Endodermal cell (in vitro differentiated cells): ENCODE results near the gene GNMT. TPM values are rescaled to one million over a fixed set of nuclear protein-coding genes. Genes with fewer than 3 reads are reported as not detected.
"Not testable (repeated sequence)": the region's sequence is repeated elsewhere in the genome, so short reads cannot be mapped to it uniquely, and the experiment has no call there.

Experiments
- DNase-seq: peaks from one replicate; pipeline ENCODE4 v3.0.0-alpha.2; 2017
- H3K27ac ChIP-seq: 2 replicates; pipeline ENCODE4 v1.5.1; 2013; ENCODE audit warnings: mild to moderate bottlenecking, low read depth, low read length, moderate library complexity
- H3K27me3 ChIP-seq: 2 replicates; pipeline ENCODE4 v1.6.1; 2013; ENCODE audit warnings: mild to moderate bottlenecking, low read length, moderate library complexity; ENCODE audit not compliant: insufficient read depth, control insufficient read depth, poor library complexity, severe bottlenecking
- H3K36me3 ChIP-seq: 2 replicates; pipeline ENCODE4 v1.7.0; 2013; ENCODE audit warnings: mild to moderate bottlenecking, low read length, moderate library complexity; ENCODE audit not compliant: control insufficient read depth, insufficient read depth
- H3K4me1 ChIP-seq: one replicate; pipeline ENCODE4 v1.7.0; 2013; ENCODE audit warnings: low read length; ENCODE audit not compliant: control insufficient read depth, insufficient read depth
- H3K4me3 ChIP-seq: 2 replicates; pipeline ENCODE4 v1.5.1; 2013; ENCODE audit warnings: mild to moderate bottlenecking, low read length, moderate library complexity
- H3K9ac ChIP-seq: 2 replicates; pipeline ENCODE4 v1.6.1; 2013; ENCODE audit warnings: mild to moderate bottlenecking, low read length, moderate library complexity; ENCODE audit not compliant: poor library complexity, severe bottlenecking; ENCODE audit errors: extremely low read depth
- H3K9me3 ChIP-seq: 2 replicates; pipeline ENCODE4 v1.6.1; 2013; ENCODE audit warnings: mild to moderate bottlenecking, low read length, moderate library complexity; ENCODE audit not compliant: control insufficient read depth
- H3K27ac Mint-ChIP-seq: 2 replicates; pipeline ENCODE4 v1.8.0; 2020; ENCODE audit warnings: mixed read lengths
- H3K27me3 Mint-ChIP-seq: 2 replicates; pipeline ENCODE4 v1.8.0; 2021; ENCODE audit warnings: mild to moderate bottlenecking, mixed read lengths; ENCODE audit not compliant: insufficient read depth
- H3K36me3 Mint-ChIP-seq: 2 replicates; pipeline ENCODE4 v1.8.0; 2020; ENCODE audit warnings: low read depth, mixed read lengths
- H3K4me1 Mint-ChIP-seq: 2 replicates; pipeline ENCODE4 v1.8.0; 2020; ENCODE audit warnings: mixed read lengths
- H3K4me3 Mint-ChIP-seq: 2 replicates; pipeline ENCODE4 v1.8.0; 2020; ENCODE audit warnings: mild to moderate bottlenecking, moderate library complexity, mixed read lengths
- H3K9me3 Mint-ChIP-seq: 2 replicates; pipeline ENCODE4 v1.8.0; 2020; ENCODE audit warnings: mild to moderate bottlenecking, mixed read lengths
- CTCF ChIP-seq: fragments of 200-600 bp; sonication (generic); conservative IDR thresholded peaks from 2 replicates; pipeline ENCODE4 v1.5.0; 2021; ENCODE audit warnings: antibody characterized with exemption, mild to moderate bottlenecking
- WGBS, 2 experiments: methylation state at CpG; one replicate each; pipeline versions ENCODE4 v1.1.5 to v1.1.7; 2013; ENCODE audit warnings: missing lambda C conversion rate in 2 of 2, mixed read lengths in 1 of 2; ENCODE audit not compliant: insufficient coverage in 1 of 2, insufficient read length in 1 of 2; 5-methylcytosine and 5-hydroxymethylcytosine counted together
- total RNA-seq, 2 donors: library from RNA; stranded (reverse); fragmentation: NEBNext Ultra II Directional in 1 of 2; extraction: Animal tissue kit (Norgen Biotek cat#: 25700) in 1 of 2; gene quantifications; 2 replicates in 1 of 2; 3 replicates in 1 of 2; pipeline ENCODE4 v1.2.1, GENCODE V29; 2021

GNMT gene
- total RNA-seq, 2 donors from 2014 or later = 0.75 to 0.84 TPM

- H3K27ac ChIP-seq = no peak overlapping the region
- Mint-ChIP-seq H3K4me3 (no peak overlapping the region), H3K9me3 (no peaks in the 10 kb centered on the region), H3K36me3 (peaks cover 63% of the 10 kb centered on the region), H3K27me3 (no peaks in the 10 kb centered on the region), H3K4me1 (no peaks in the 10 kb centered on the region), H3K27ac (no peak overlapping the region)
- WGBS, 2 experiments = 93 to 100% methylated on average over 2 to 6 of the region's 6 CpGs
- no peak for DNase-seq
- H3K27me3 ChIP-seq = no peaks in the 10 kb centered on the region
- no peak for TF ChIP-seq CTCF
- H3K4me3 ChIP-seq = no peak overlapping the region
- H3K36me3 ChIP-seq = peaks cover 50% of the 10 kb centered on the region
- H3K9ac ChIP-seq = no peak overlapping the region
- H3K4me1 ChIP-seq = no peaks in the 10 kb centered on the region
- H3K9me3 ChIP-seq = no peaks in the 10 kb centered on the region
Observed at GRCh38 chr6:42940493-42941045, 20.0 kb upstream of the GNMT start.

- WGBS, 2 experiments = 98 to 100% methylated on average over 4 to 5 of the region's 5 CpGs
- not testable (repeated sequence) for H3K27me3 Mint-ChIP-seq, H3K9me3 ChIP-seq, H3K27me3 ChIP-seq, H3K4me1 ChIP-seq, H3K4me1 Mint-ChIP-seq, H3K27ac Mint-ChIP-seq, H3K4me3 ChIP-seq, H3K9ac ChIP-seq, H3K9me3 Mint-ChIP-seq, H3K27ac ChIP-seq, H3K4me3 Mint-ChIP-seq, DNase-seq
- H3K36me3 ChIP-seq = peaks cover 42% of the 10 kb centered on the region
- peaks cover 59% of the 10 kb centered on the region for H3K36me3 Mint-ChIP-seq
Observed at GRCh38 chr6:42941356-42941755, 19.2 kb upstream of the GNMT start.

- Histone ChIP-seq H3K36me3 (peaks cover 32% of the 10 kb centered on the region), H3K4me1 (no peaks in the 10 kb centered on the region), H3K9me3 (no peaks in the 10 kb centered on the region), H3K9ac (no peak overlapping the region), H3K27ac (no peak overlapping the region), H3K4me3 (no peak overlapping the region), H3K27me3 (no peaks in the 10 kb centered on the region)
- Mint-ChIP-seq H3K27ac (no peak overlapping the region), H3K4me1 (no peaks in the 10 kb centered on the region), H3K9me3 (no peaks in the 10 kb centered on the region), H3K36me3 (peaks cover 49% of the 10 kb centered on the region), H3K4me3 (no peak overlapping the region), H3K27me3 (no peaks in the 10 kb centered on the region)
- DNase-seq = no peak
- no peak for TF ChIP-seq CTCF
- 94 to 95% methylated on average over 2 to 7 of the region's 7 CpGs for WGBS, 2 experiments
Observed at GRCh38 chr6:42942444-42942843, 18.1 kb upstream of the GNMT start.

GRCh38 chr6:42947950-42948349 lies 12.6 kb upstream of the GNMT start:
- Histone ChIP-seq H3K9me3 (no peaks in the 10 kb centered on the region), H3K27me3 (no peaks in the 10 kb centered on the region), H3K27ac (no peak overlapping the region), H3K9ac (no peak overlapping the region), H3K36me3 (peaks cover 5% of the 10 kb centered on the region), H3K4me3 (no peak overlapping the region), H3K4me1 (no peaks in the 10 kb centered on the region)
- no peak for TF ChIP-seq CTCF
- no peak overlapping the region for H3K27ac Mint-ChIP-seq
- no peak overlapping the region for H3K4me3 Mint-ChIP-seq
- no peaks in the 10 kb centered on the region for H3K9me3 Mint-ChIP-seq
- H3K27me3 Mint-ChIP-seq = no peaks in the 10 kb centered on the region
- H3K4me1 Mint-ChIP-seq = no peaks in the 10 kb centered on the region
- peaks cover 22% of the 10 kb centered on the region for H3K36me3 Mint-ChIP-seq
- no peak for DNase-seq
